H1 (cell line): ENCODE results near the gene SLC12A5. TPM values are rescaled to one million over a fixed set of nuclear protein-coding genes. Genes with fewer than 3 reads are reported as not detected.

ENCODE experiments used
- CBX5 ChIP-seq: fragments of 300-800, 300-1000 bp; sonication (generic); IDR thresholded peaks from 2 replicates; pipeline ENCODE4 v1.7.1; 2016; ENCODE audit warnings: antibody characterized with exemption, low read length, low read depth
- CHD7 ChIP-seq: fragments of 300-600 bp; sonication (generic); IDR thresholded peaks from 2 replicates; pipeline ENCODE4 v1.7.1; 2012; ENCODE audit warnings: low read length, moderate library complexity, mild to moderate bottlenecking, inconsistent platforms; ENCODE audit not compliant: insufficient replicate concordance
- FOSL1 ChIP-seq: IDR thresholded peaks from 2 replicates; pipeline ENCODE4 v1.6.1; 2011; ENCODE audit warnings: mild to moderate bottlenecking, low read depth, low read length, moderate library complexity; ENCODE audit not compliant: insufficient read depth
- RNF2 ChIP-seq: fragments of 200-900, 300-1000 bp; sonication (generic); IDR thresholded peaks from 2 replicates; pipeline ENCODE4 v1.7.1; 2016; ENCODE audit warnings: borderline replicate concordance, low read depth, mild to moderate bottlenecking, antibody characterized with exemption, low read length; ENCODE audit not compliant: poor library complexity, severe bottlenecking; ENCODE audit errors: missing control alignments
- SIX5 ChIP-seq: IDR thresholded peaks from 2 replicates; pipeline ENCODE4 v1.6.1; 2011; ENCODE audit warnings: mild to moderate bottlenecking, low read depth, low read length
- SUZ12 ChIP-seq: fragments of 200-600 bp; sonication (generic); IDR thresholded peaks from 2 replicates; pipeline ENCODE4 v1.6.1; 2012; ENCODE audit warnings: mild to moderate bottlenecking, inconsistent platforms, low read length, moderate library complexity, mixed read lengths
- TAF7 ChIP-seq: optimal IDR thresholded peaks from 2 replicates; pipeline ENCODE3; 2011; ENCODE audit warnings: low read depth, mild to moderate bottlenecking, inconsistent platforms, low read length, moderate library complexity, borderline replicate concordance
- polyA plus RNA-seq, 7 experiments: library from polyadenylated mRNA; depleted of rRNA in 3 of 7; stranded (reverse) in 5 of 7; unstranded in 2 of 7; fragments of >200 nt in 5 of 7; fragments of 200-250 nt in 2 of 7; gene quantifications; 1 replicate in 5 of 7; 2 replicates in 1 of 7; 4 replicates in 1 of 7; pipeline versions ENCODE4 v1.2.1 to v1.2.3, GENCODE V29; 2011 to 2013; ENCODE audit warnings: missing spikeins in 2 of 7, mixed read lengths in 2 of 7
- total RNA-seq: library from RNA; stranded (reverse); fragmentation: NEBNext Ultra II Directional; extraction: Animal tissue kit (Norgen Biotek cat#: 25700); gene quantifications from 2 replicates; pipeline ENCODE4 v1.2.1, GENCODE V29; 2021

The SLC12A5 gene
- total and polyA plus RNA-seq, 2 of the 8 experiments (the other 6 are each of a cell fraction or from before 2014, with no cell fraction given) = 1.9 to 7.3 TPM

- TF ChIP-seq CHD7 = no peak
- TF ChIP-seq FOSL1 = no peak
- TF ChIP-seq SIX5 = no peak
- no peak for TF ChIP-seq TAF7
- TF ChIP-seq SUZ12 = no peak
- no peak for TF ChIP-seq CBX5
- no peak for TF ChIP-seq RNF2
- TF ChIP-seq, all 59 proteins: peak for 0
Observed at GRCh38 chr20:46036370-46036769, 7.4 kb downstream of the SLC12A5 start (continued).
